Measurements from ENCODE around the gene RPL18.

RPL18 gene

GRCh38 chr19:48624791-48625723 is 6.1 kb upstream of the RPL18 start:
- Histone ChIP-seq H3K4me1 (ENCODE audit: control insufficient read depth, insufficient read depth, low read length) (peaks cover 10% of the 10 kb centered on the region), H3K36me3 (ENCODE audit: control insufficient read depth in 2 of 2, insufficient read depth in 1 of 2, low read length in 2 of 2) (peaks cover 0 to 29% of the 10 kb centered on the region in 2 experiments; a peak in 1 of 3 replicates), H3K9me3 (ENCODE audit: control insufficient read depth, insufficient read depth, low read depth, low read length) (no peaks in the 10 kb centered on the region), H3K27ac (ENCODE audit: extremely low read depth, low read depth, low read length) (peak overlapping the region; percentile 37; the same call in 1 of the 2 replicates), H3K4me3 (ENCODE audit: low read depth, low read length) (peak overlapping the region; percentile 51)
- TF ChIP-seq SCRT2 (tag by site-specific recombination; IDR thresholded peaks at IDR 0.05): 0 out of 2 replicates have a peak, but pooled peaks have one; percentile 27
- TF ChIP-seq KLF7 (tag by site-specific recombination; IDR thresholded peaks at IDR 0.05; ENCODE audit: borderline replicate concordance): 0 out of 2 replicates have a peak, but pooled peaks have one; percentile 15
- no peak for TF ChIP-seq FEZF1 (tag by site-specific recombination; IDR thresholded peaks at IDR 0.05)
- TF ChIP-seq PRDM1 (tag by site-specific recombination; IDR thresholded peaks at IDR 0.05): peak; percentile 74
- POLR2A ChIA-PET: interaction anchor here (0.5 to 3.3 kb wide), 2 partner anchors 10 to 1585 kb away, joined by 4 to 28 read pairs; partner anchors contain the start of gene FAM83E
- CTCF ChIA-PET: interaction anchor here (0.8 kb wide), 1 partner anchor 16 kb away, joined by 4 read pairs; no protein-coding TSS in a partner anchor

- CTCF ChIA-PET: interaction anchor here (0.6 to 1.5 kb wide), 4 partner anchors 21 to 441 kb away, joined by 3 to 5 read pairs (median 4); partner anchors contain the start of gene CA11
- H3K4me1 ChIP-seq (ENCODE audit: control insufficient read depth, insufficient read depth, low read length): peaks cover 10% of the 10 kb centered on the region
- peak; percentile 96 for TF ChIP-seq PRDM10 (tag by site-specific recombination; IDR thresholded peaks at IDR 0.05)
- no peak for TF ChIP-seq ZBTB44 (tag by site-specific recombination; IDR thresholded peaks at IDR 0.05)
- TF ChIP-seq ZNF791 (tag by site-specific recombination; IDR thresholded peaks at IDR 0.05): no peak
- TF ChIP-seq SCRT1 (tag by site-specific recombination; IDR thresholded peaks at IDR 0.05; ENCODE audit: borderline replicate concordance): no peak
- TF ChIP-seq ZNF624 (tag by site-specific recombination; IDR thresholded peaks at IDR 0.05): no peak
- no peak for TF ChIP-seq GLI4 (tag by site-specific recombination; IDR thresholded peaks at IDR 0.05)
- TF ChIP-seq EGR2 (tag by site-specific recombination; IDR thresholded peaks at IDR 0.05; ENCODE audit: low read depth): no peak
- TF ChIP-seq ZNF704 (tag by site-specific recombination; IDR thresholded peaks at IDR 0.05): no peak
- no peak for TF ChIP-seq ZNF433 (tag by site-specific recombination; IDR thresholded peaks at IDR 0.05; ENCODE audit: low read depth)
- no peak for TF ChIP-seq ZNF302 (tag by site-specific recombination; IDR thresholded peaks at IDR 0.05; ENCODE audit: low read depth)
- TF ChIP-seq KLF8 (tag by site-specific recombination; IDR thresholded peaks at IDR 0.05): peak; percentile 73
- TF ChIP-seq ZBTB11 (tag by site-specific recombination; conservative IDR thresholded peaks at IDR 0.05; ENCODE audit: low read depth): no peak
- no peak for TF ChIP-seq ZNF473 (tag by site-specific recombination; IDR thresholded peaks at IDR 0.05)
- TF ChIP-seq ZBTB26 (tag by site-specific recombination; optimal IDR thresholded peaks at IDR 0.05): peak; percentile 62
- no peak for TF ChIP-seq PRDM1 (tag by site-specific recombination; IDR thresholded peaks at IDR 0.05)
- TF ChIP-seq ZNF596 (tag by site-specific recombination; IDR thresholded peaks at IDR 0.05): no peak
- no peak for TF ChIP-seq ZNF354C (tag by site-specific recombination; IDR thresholded peaks at IDR 0.05; ENCODE audit: borderline replicate concordance, low read depth)
These were observed 5.2 kb upstream of the RPL18 start for GRCh38 chr19:48624067-48624594.

More at GRCh38 chr19:48624067-48624594, 5.2 kb upstream of the RPL18 start:
- Histone ChIP-seq H3K9me3 (ENCODE audit: control insufficient read depth, insufficient read depth, low read depth, low read length) (no peaks in the 10 kb centered on the region), H3K36me3 (ENCODE audit: control insufficient read depth in 2 of 2, insufficient read depth in 1 of 2, low read length in 2 of 2) (peaks cover 0 to 20% of the 10 kb centered on the region in 2 experiments; a peak in 1 of 3 replicates), H3K27ac (ENCODE audit: extremely low read depth, low read depth, low read length) (peak overlapping the region; percentile 51), H3K4me3 (ENCODE audit: low read depth, low read length) (peak overlapping the region; percentile 51)
- POLR2A ChIA-PET: interaction anchor here (0.5 to 3.3 kb wide), 9 partner anchors 8 to 159 kb away, joined by 3 to 28 read pairs (median 4); partner anchors contain the start of genes DBP and FAM83E

Measured in HEK293 (cell line).